HG03196 (cell line): Measurements from ENCODE around the gene RUNX3.

Experiments
- ATAC-seq: cut with Tn5 transposase; IDR thresholded peaks from one replicate; pipeline ENCODE4 v1.9.1; 2021; ENCODE audit not compliant: unreplicated experiment

Gene RUNX3

DNA sequence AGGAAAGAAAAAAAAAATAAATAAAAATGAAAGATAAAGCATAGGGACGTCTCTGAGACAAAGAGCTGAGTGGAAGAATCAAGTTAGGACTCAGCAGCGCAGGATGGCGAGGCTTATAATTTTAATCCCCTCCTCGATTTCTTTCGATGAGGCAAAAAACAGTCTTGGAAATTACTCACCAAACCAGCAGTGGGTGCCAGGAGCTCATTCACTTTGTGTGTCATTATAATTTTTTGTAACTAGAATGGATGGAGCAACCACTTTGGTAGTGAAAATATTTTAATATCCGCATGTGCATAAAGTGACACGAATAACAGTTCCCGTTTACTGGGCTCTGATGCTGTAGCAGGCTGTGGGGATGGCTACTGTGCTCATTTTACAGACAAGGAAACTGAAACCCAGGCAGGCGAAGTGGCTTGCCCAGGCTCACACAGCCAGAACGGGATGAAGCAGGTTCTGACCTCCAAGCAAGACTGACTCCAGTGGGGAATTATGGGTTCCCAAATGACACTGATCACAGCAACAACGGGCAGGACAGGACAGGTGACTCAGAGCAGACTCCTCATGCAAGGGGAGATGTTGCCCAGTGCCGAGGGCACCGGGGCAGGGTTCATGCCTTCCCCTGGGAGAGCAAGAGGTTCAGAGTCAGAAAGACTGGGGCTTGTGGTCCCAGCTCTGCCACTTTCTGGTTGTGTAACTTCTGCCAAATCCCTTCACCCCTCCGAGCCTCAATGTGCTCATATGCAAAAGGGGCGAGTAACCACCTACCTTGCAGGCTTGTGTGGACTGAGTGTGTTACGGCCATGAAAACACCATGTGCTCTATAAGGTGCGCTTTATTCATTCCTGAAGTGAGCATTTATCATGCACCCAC lies 63.6 kb downstream of the RUNX3 start:
- ATAC-seq: no peak

GRCh38 chr1:24865587-24865986 lies 64.5 kb downstream of the RUNX3 start:
- ATAC-seq: no peak

DNA sequence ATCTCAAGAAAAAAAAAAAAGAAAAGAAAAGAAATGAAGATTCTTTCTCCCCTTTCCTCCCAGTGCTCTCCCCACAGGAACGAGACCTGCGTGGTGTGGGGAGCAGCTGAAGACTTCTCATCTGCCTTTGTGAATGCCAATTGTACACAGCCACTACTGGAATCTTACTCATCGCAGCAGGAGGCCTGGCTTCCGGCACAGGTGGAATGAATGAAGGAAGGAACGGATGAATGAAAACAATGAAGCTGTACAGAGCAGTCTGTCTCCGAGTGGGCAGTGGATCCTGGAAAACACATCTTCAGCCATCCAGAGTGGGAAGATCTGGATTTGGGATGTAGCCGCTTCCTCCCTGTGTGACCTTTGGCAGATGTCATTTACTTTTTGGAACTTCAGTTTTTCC lies 64.9 kb downstream of the RUNX3 start:
- no peak for ATAC-seq

DNA sequence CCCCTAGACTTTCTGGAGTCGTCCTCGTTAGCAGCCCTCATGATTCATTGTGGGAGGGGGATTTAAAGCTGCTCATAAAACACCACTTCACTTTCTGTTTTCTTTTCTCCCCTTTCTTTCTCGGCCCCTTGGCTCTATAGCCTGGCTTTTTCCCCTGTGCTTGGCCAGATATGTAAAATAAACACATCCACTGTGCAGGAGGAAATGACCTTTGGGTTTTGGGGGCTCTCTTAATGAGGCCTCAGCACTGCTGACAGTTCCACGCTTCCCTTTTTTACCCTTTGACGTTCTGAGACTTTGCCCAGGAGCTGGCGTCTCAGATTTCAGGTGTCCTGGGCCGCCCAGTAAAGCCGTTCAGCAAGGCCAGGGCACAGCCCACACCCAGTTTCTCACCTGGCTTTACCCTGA lies 65.7 kb downstream of the RUNX3 start:
- no peak for ATAC-seq

- no peak for ATAC-seq
Observed at GRCh38 chr1:24862775-24863483, 67.1 kb downstream of the RUNX3 start.

DNA sequence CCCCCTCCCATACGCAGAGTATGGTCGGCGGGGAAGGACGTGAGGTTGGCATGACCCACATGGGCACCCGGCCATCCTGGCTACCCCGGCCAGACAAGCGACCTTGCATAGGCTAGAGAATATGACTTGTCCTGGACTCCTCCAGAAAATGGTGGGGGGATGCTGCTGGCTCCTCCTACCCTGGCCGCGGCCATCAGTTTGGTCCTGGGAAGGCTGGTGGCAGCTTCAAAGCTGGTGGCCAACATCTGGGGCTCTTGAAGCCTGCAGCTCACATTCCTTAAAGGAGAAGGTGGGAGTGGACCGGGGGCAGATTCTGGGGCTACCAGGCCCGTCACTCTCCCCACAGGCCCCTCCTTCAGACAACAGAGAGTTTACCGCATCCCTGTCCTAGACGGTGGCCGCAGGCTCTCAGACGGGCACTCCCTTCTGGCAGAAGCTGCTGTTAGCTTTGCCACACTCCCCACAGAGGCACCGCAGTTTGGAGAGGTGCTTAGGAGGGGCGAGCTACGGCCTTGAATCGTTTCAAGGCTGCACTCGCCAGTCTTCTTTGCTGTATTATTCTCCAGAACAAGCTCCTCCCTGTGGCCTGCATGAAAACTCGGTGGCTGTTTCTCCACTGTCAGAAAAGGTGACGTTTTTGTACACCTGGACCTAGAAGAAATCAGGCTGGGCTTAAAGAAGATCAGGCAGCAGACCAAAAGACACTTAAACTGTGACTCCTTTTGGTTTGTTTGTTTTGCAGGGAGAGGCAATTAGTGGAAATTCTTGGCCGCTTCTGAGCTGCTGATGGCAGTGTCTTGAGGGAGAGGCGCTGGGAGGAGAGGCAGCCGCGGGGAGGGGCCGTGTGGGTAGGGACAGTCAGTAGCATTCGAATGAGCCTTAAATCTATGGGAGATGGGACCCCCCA lies 68.0 kb downstream of the RUNX3 start:
- ATAC-seq: no peak

GRCh38 chr1:24860841-24861240 lies 69.2 kb downstream of the RUNX3 start:
- ATAC-seq: no peak

GRCh38 chr1:24859063-24860010 lies 70.7 kb downstream of the RUNX3 start:
- no peak for ATAC-seq

DNA sequence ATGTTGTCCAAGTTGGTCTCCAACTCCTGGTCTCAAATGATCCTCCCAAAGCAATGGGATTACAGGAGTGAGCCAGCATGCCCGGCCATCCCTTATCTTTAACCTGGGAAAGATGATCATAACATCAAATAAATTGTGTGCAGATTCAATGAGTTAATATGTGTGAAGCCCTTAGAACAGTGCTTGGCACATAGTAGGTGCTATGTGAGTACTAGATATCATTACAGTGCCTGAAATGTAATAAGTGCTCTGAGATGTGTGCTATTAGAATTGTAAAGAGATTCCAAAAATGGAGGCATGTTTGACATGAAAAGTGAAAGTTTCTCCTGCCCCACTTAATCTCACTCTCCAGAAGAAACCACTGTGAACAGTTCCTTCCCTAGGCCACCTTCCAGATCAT lies 71.8 kb downstream of the RUNX3 start:
- ATAC-seq: no peak

DNA sequence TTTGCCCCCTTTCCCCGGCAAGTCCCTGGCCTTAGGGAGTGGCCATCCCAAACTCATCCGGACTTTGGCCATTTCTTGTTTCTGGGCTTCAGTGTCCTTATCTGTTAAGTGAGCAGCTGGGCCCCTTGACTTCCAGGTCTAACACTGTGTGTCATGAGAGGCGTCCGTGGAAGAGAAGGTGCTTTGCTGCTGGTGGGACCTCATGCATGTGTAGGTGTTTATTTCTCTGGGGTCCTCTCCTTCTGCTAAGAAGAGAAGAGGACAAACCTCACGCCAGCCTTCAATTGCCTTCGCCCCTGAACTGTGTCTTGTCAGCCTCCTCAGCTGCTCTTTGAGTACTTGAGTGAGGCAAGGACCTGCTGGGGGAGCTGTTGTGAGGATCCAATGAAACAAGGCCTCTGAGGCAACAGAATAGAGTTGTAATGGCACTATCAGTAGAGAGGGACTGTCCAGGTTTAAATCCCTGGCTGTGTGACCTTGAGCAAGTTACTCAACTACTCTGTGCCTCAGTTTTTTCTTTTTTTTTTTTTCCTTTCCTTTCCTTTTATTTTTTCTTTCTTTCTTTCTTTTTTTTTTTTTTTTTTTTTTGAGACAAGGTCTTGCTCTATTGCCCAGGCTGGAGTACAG lies 72.5 kb downstream of the RUNX3 start:
- no peak for ATAC-seq

DNA sequence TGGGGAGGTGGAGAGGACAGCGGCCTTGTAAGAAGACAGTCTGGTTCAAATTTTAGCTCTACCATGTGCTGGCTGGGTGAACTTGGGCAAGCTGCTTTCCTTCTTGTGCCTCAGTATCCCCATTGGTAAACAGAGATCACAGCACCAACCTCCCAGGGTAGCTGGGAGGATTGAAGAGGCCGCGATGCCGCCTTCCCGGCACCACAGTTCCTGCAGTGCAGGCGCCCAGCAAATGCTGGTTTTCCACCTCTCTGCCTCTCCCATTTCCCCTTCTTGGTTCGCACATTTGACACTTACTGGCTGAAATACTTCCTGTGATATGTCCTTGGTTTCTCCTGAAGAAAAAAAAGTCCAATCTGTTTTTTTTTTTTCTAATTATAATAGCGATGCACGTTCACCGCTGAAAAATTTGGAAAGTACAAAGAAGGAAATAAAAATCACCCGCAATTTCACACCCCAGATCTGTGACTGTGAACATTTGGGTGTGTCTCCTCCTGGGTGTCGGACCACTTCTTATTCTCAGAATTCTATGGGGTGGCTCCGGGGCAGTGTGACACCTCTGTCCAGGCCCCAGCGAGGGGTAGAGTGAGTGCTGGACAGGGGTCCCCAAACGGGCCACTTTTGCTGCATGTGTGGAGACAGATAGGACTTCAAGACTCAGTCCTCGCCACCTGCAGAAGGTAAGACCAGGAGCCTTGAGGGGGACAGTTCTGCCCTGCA lies 73.1 kb downstream of the RUNX3 start:
- no peak for ATAC-seq

GRCh38 chr1:24855474-24855873 lies 74.6 kb downstream of the RUNX3 start:
- ATAC-seq: no peak

- ATAC-seq: no peak
Observed at GRCh38 chr1:24853649-24854048, 76.4 kb downstream of the RUNX3 start.

- no peak for ATAC-seq
Observed at GRCh38 chr1:24850328-24850920, 79.7 kb downstream of the RUNX3 start.

GRCh38 chr1:24849672-24850295 lies 80.3 kb downstream of the RUNX3 start:
- ATAC-seq: no peak
